IPS-18c (cell line): Measurements from ENCODE around the gene BEST2.
"Not testable (repeated sequence)": the region's sequence is repeated elsewhere in the genome, so short reads cannot be mapped to it uniquely, and the experiment has no call there.

Source experiments
- H3K4me3 ChIP-seq: 2 replicates; pipeline ENCODE4 v1.7.0; 2013; ENCODE audit warnings: low read depth, mild to moderate bottlenecking, low read length, moderate library complexity; ENCODE audit not compliant: insufficient read depth
- H3K9me3 ChIP-seq: one replicate; pipeline ENCODE4 v1.6.1; 2013; ENCODE audit warnings: mild to moderate bottlenecking, low read length, moderate library complexity; ENCODE audit not compliant: control insufficient read depth, insufficient read depth

Gene BEST2

GRCh38 chr19:12789098-12789903 lies 37.7 kb downstream of the BEST2 start:
- Histone ChIP-seq H3K4me3 (peak overlapping the region; percentile 61), H3K9me3 (no peaks in the 10 kb centered on the region)

GRCh38 chr19:12789904-12790619 lies 38.5 kb downstream of the BEST2 start:
- H3K9me3 ChIP-seq, result no peaks in the 10 kb centered on the region
- peak overlapping the region; percentile 61 for H3K4me3 ChIP-seq

GRCh38 chr19:12790628-12791344 lies 39.2 kb downstream of the BEST2 start:
- Histone ChIP-seq H3K4me3 (peak overlapping the region; percentile 61), H3K9me3 (no peaks in the 10 kb centered on the region)

- H3K9me3 ChIP-seq, result no peaks in the 10 kb centered on the region
- peak within 1 kb of the TSS; percentile 61 for H3K4me3 ChIP-seq
These were observed 39.9 kb downstream of the BEST2 start, which contains the start of gene JUNB for GRCh38 chr19:12791345-12792050. Gene JUNB (plus strand): TSS chr19:12791486. CDS start chr19:12791772, 286 bp downstream.

- peak overlapping the region; percentile 61 for H3K4me3 ChIP-seq
- H3K9me3 ChIP-seq, result no peaks in the 10 kb centered on the region
These were observed 40.7 kb downstream of the BEST2 start for GRCh38 chr19:12792051-12792852.

- no peaks in the 10 kb centered on the region for H3K9me3 ChIP-seq
- peak overlapping the region; percentile 61 for H3K4me3 ChIP-seq
These were observed 41.3 kb downstream of the BEST2 start for GRCh38 chr19:12792853-12793289.

- Histone ChIP-seq H3K9me3 (no peaks in the 10 kb centered on the region), H3K4me3 (peak overlapping the region; percentile 61)
These were observed 42.0 kb downstream of the BEST2 start for GRCh38 chr19:12793290-12794195.

- Histone ChIP-seq H3K9me3 (no peaks in the 10 kb centered on the region), H3K4me3 (peak overlapping the region; percentile 61; the same call in 1 of the 2 replicates)
These were observed 42.8 kb downstream of the BEST2 start for GRCh38 chr19:12794196-12794941.

GRCh38 chr19:12794971-12795381 lies 43.4 kb downstream of the BEST2 start:
- Histone ChIP-seq H3K9me3 (no peaks in the 10 kb centered on the region), H3K4me3 (no peak overlapping the region)

- H3K4me3 ChIP-seq, result no peak overlapping the region
- no peaks in the 10 kb centered on the region for H3K9me3 ChIP-seq
These were observed 44.8 kb downstream of the BEST2 start for GRCh38 chr19:12796146-12797071.

- H3K4me3 ChIP-seq, result no peak overlapping the region
- H3K9me3 ChIP-seq, result no peaks in the 10 kb centered on the region
These were observed 45.6 kb downstream of the BEST2 start for GRCh38 chr19:12797141-12797587.

- not testable (repeated sequence) for H3K9me3 ChIP-seq, H3K4me3 ChIP-seq
These were observed 46.0 kb downstream of the BEST2 start for GRCh38 chr19:12797607-12798006.

GRCh38 chr19:12799742-12800465 lies 48.3 kb downstream of the BEST2 start:
- H3K4me3 ChIP-seq, result peak overlapping the region; percentile 98; the same call in 1 of the 2 replicates
- no peaks in the 10 kb centered on the region for H3K9me3 ChIP-seq
